HG02884 (cell line): Measurements from ENCODE around the gene HIP1.
"Not testable (repeated sequence)": the region's sequence is repeated elsewhere in the genome, so short reads cannot be mapped to it uniquely, and the experiment has no call there.

Experiments
- ATAC-seq: cut with Tn5 transposase; IDR thresholded peaks from one replicate; pipeline ENCODE4 v1.9.1; 2021; ENCODE audit warnings: mild to moderate bottlenecking, moderate library complexity; ENCODE audit not compliant: unreplicated experiment

The HIP1 gene

GRCh38 chr7:75534727-75535307 is 203.9 kb downstream of the HIP1 start:
- peak; percentile 68 for ATAC-seq

GRCh38 chr7:75533926-75534325 is 204.8 kb downstream of the HIP1 start:
- ATAC-seq: no peak

- ATAC-seq: no peak
These were observed 206.1 kb downstream of the HIP1 start for GRCh38 chr7:75532639-75533038.

GRCh38 chr7:75531359-75531821 is 207.4 kb downstream of the HIP1 start:
- no peak for ATAC-seq

GRCh38 chr7:75527224-75527722 is 211.5 kb downstream of the HIP1 start:
- ATAC-seq: not testable (repeated sequence)

GRCh38 chr7:75521727-75522126 is 217.0 kb downstream of the HIP1 start:
- not testable (repeated sequence) for ATAC-seq

- not testable (repeated sequence) for ATAC-seq
These were observed 219.9 kb downstream of the HIP1 start for GRCh38 chr7:75518842-75519241.

GRCh38 chr7:75509033-75509432 is 229.7 kb downstream of the HIP1 start:
- ATAC-seq: not testable (repeated sequence)

- ATAC-seq: not testable (repeated sequence)
These were observed 246.7 kb downstream of the HIP1 start, which contains the start of gene SPDYE5 for GRCh38 chr7:75492020-75492419. Gene SPDYE5 (plus strand): TSS chr7:75492320. CDS start chr7:75494048, 1,728 bp downstream.

- ATAC-seq: peak; percentile 91
These were observed 252.6 kb downstream of the HIP1 start, which contains the start of gene POM121C for GRCh38 chr7:75485979-75486643. Gene POM121C (minus strand): TSS chr7:75486299. CDS start chr7:75441496, 44,803 bp downstream.

GRCh38 chr7:75485355-75485978 is 253.3 kb downstream of the HIP1 start:
- ATAC-seq: peak; percentile 20
